HEK293 (cell line): ENCODE results near the gene ADAMTSL4.

Experiments used
- CTCF ChIA-PET: fragments of 350-600 bp; formaldehyde crosslinking; extraction: SDS; loops from one replicate; lab custom pipeline; 2021; ENCODE audit warnings: antibody characterized with exemption; lab: Yijun Ruan, JAX
- POLR2A ChIA-PET: fragments of 300-600 bp; formaldehyde crosslinking; extraction: SDS; loops from one replicate; lab custom pipeline; 2020; ENCODE audit warnings: antibody characterized with exemption, inconsistent platforms; lab: Yijun Ruan, JAX
- H3K27ac ChIP-seq: fragments of 200-500 bp; sonication (Bioruptor generic); 2 replicates; pipeline ENCODE4 v1.5.1; 2014; ENCODE audit warnings: low read depth, low read length, control low read depth, inconsistent platforms; ENCODE audit errors: extremely low read depth
- H3K36me3 ChIP-seq, 2 experiments: fragments of 200-500 bp in 1 of 2; sonication (Bioruptor generic) in 1 of 2; 1 replicate in 1 of 2; 2 replicates in 1 of 2; pipeline ENCODE4 v1.5.1; 2014 to 2017; ENCODE audit warnings: inconsistent platforms in 2 of 2, low read length in 2 of 2; ENCODE audit not compliant: control insufficient read depth in 2 of 2, insufficient read depth in 1 of 2
- H3K4me1 ChIP-seq: fragments of 200-500 bp; sonication (Bioruptor generic); 2 replicates; pipeline ENCODE4 v1.5.1; 2014; ENCODE audit warnings: mild to moderate bottlenecking, low read length, inconsistent platforms; ENCODE audit not compliant: control insufficient read depth, insufficient read depth
- H3K4me3 ChIP-seq: 2 replicates; pipeline ENCODE4 v1.5.1; 2011; ENCODE audit warnings: low read depth, mild to moderate bottlenecking, control low read depth, low read length, moderate library complexity
- H3K9me3 ChIP-seq: fragments of 200-500 bp; sonication (Bioruptor generic); 2 replicates; pipeline ENCODE4 v1.5.1; 2014; ENCODE audit warnings: low read depth, low read length, inconsistent platforms; ENCODE audit not compliant: control insufficient read depth, insufficient read depth
- EGR2 ChIP-seq: fragments of 450-650 bp; formaldehyde crosslinking; IDR thresholded peaks from 2 replicates; pipeline ENCODE4 v1.5.1; 2016; ENCODE audit warnings: low read depth, missing biosample characterization, missing genetic modification characterization
- GLI4 ChIP-seq: fragments of 450-650 bp; formaldehyde crosslinking; IDR thresholded peaks from 2 replicates; pipeline ENCODE4 v1.5.1; 2016; ENCODE audit warnings: missing biosample characterization, missing genetic modification characterization
- KLF10 ChIP-seq: fragments of 450-650 bp; IDR thresholded peaks from 2 replicates; pipeline ENCODE4 v1.5.1; 2018; ENCODE audit warnings: missing biosample characterization, mild to moderate bottlenecking, missing genetic modification characterization
- MEIS1 ChIP-seq: sonication (generic); formaldehyde crosslinking; IDR thresholded peaks from 2 replicates; pipeline ENCODE4 v1.8.1; 2022; ENCODE audit warnings: missing genetic modification reagents, mild to moderate bottlenecking, borderline replicate concordance
- OSR2 ChIP-seq: fragments of 450-650 bp; formaldehyde crosslinking; IDR thresholded peaks from 2 replicates; pipeline ENCODE4 v1.5.1; 2016; ENCODE audit warnings: missing biosample characterization, missing genetic modification characterization
- PRDM6 ChIP-seq: fragments of 450-650 bp; formaldehyde crosslinking; IDR thresholded peaks from 2 replicates; pipeline ENCODE4 v1.5.1; 2017; ENCODE audit warnings: missing biosample characterization, missing genetic modification characterization
- SCRT1 ChIP-seq: fragments of 450-650 bp; formaldehyde crosslinking; IDR thresholded peaks from 2 replicates; pipeline ENCODE4 v1.5.1; 2016; ENCODE audit warnings: missing biosample characterization, missing genetic modification characterization, borderline replicate concordance
- SP2 ChIP-seq: fragments of 450-650 bp; formaldehyde crosslinking; IDR thresholded peaks from 2 replicates; pipeline ENCODE4 v1.5.1; 2016; ENCODE audit warnings: missing biosample characterization, missing genetic modification characterization
- SP3 ChIP-seq: fragments of 450-650 bp; formaldehyde crosslinking; IDR thresholded peaks from 2 replicates; pipeline ENCODE4 v1.5.1; 2016; ENCODE audit warnings: missing biosample characterization, missing genetic modification characterization
- ZBTB7A ChIP-seq: fragments of 450-650 bp; formaldehyde crosslinking; IDR thresholded peaks from 2 replicates; pipeline ENCODE4 v1.5.1; 2016; ENCODE audit warnings: low read depth, missing biosample characterization, missing genetic modification characterization
- ZNF114 ChIP-seq: fragments of 450-650 bp; formaldehyde crosslinking; IDR thresholded peaks from 2 replicates; pipeline ENCODE4 v1.5.0; 2017; ENCODE audit warnings: missing biosample characterization, missing genetic modification characterization
- ZNF174 ChIP-seq: fragments of 450-650 bp; formaldehyde crosslinking; IDR thresholded peaks from 2 replicates; pipeline ENCODE4 v1.5.0; 2017; ENCODE audit warnings: missing biosample characterization, mild to moderate bottlenecking, missing genetic modification characterization
- ZNF175 ChIP-seq: fragments of 450-650 bp; formaldehyde crosslinking; IDR thresholded peaks from 2 replicates; pipeline ENCODE4 v1.5.1; 2016; ENCODE audit warnings: missing biosample characterization, missing genetic modification characterization
- ZNF184 ChIP-seq: fragments of 450-650 bp; IDR thresholded peaks from 2 replicates; pipeline ENCODE4 v1.5.1; 2018; ENCODE audit warnings: missing biosample characterization, mild to moderate bottlenecking, missing genetic modification characterization
- ZNF223 ChIP-seq: fragments of 450-650 bp; formaldehyde crosslinking; IDR thresholded peaks from 2 replicates; pipeline ENCODE4 v1.5.1; 2016; ENCODE audit warnings: missing biosample characterization, missing genetic modification characterization
- ZNF324 ChIP-seq: fragments of 450-650 bp; formaldehyde crosslinking; IDR thresholded peaks from 2 replicates; pipeline ENCODE4 v1.5.1; 2016; ENCODE audit warnings: missing biosample characterization, missing genetic modification characterization
- ZNF394 ChIP-seq: fragments of 450-650 bp; formaldehyde crosslinking; IDR thresholded peaks from 2 replicates; pipeline ENCODE4 v1.5.1; 2016; ENCODE audit warnings: missing biosample characterization, missing genetic modification characterization, mild to moderate bottlenecking, moderate library complexity, borderline replicate concordance
- ZNF426 ChIP-seq: fragments of 450-650 bp; formaldehyde crosslinking; IDR thresholded peaks from 2 replicates; pipeline ENCODE4 v1.5.1; 2017; ENCODE audit warnings: missing biosample characterization, missing genetic modification characterization, mild to moderate bottlenecking, inconsistent platforms, moderate library complexity
- ZNF473 ChIP-seq: fragments of 450-650 bp; formaldehyde crosslinking; IDR thresholded peaks from 2 replicates; pipeline ENCODE4 v1.5.1; 2017; ENCODE audit warnings: missing biosample characterization, missing genetic modification characterization
- ZNF501 ChIP-seq: fragments of 450-650 bp; formaldehyde crosslinking; IDR thresholded peaks from 2 replicates; pipeline ENCODE4 v1.5.1; 2016; ENCODE audit warnings: missing biosample characterization, missing genetic modification characterization
- ZNF585B ChIP-seq: fragments of 450-650 bp; formaldehyde crosslinking; IDR thresholded peaks from 2 replicates; pipeline ENCODE4 v1.5.1; 2016; ENCODE audit warnings: missing biosample characterization, missing genetic modification characterization
- ZNF629 ChIP-seq: fragments of 450-650 bp; formaldehyde crosslinking; IDR thresholded peaks from 2 replicates; pipeline ENCODE4 v1.5.1; 2017; ENCODE audit warnings: missing biosample characterization, missing genetic modification characterization
- ZNF664 ChIP-seq: fragments of 450-650 bp; formaldehyde crosslinking; IDR thresholded peaks from 2 replicates; pipeline ENCODE4 v1.5.1; 2016; ENCODE audit warnings: missing biosample characterization, missing genetic modification characterization
- ZNF670 ChIP-seq: fragments of 450-650 bp; formaldehyde crosslinking; IDR thresholded peaks from 2 replicates; pipeline ENCODE4 v1.5.1; 2016; ENCODE audit warnings: missing biosample characterization, missing genetic modification characterization, low read depth
- ZNF707 ChIP-seq: fragments of 450-650 bp; formaldehyde crosslinking; IDR thresholded peaks from 2 replicates; pipeline ENCODE4 v1.5.1; 2016; ENCODE audit warnings: missing biosample characterization, missing genetic modification characterization
- ZNF837 ChIP-seq: fragments of 450-650 bp; formaldehyde crosslinking; IDR thresholded peaks from 2 replicates; pipeline ENCODE4 v1.5.1; 2016; ENCODE audit warnings: missing biosample characterization, missing genetic modification characterization
- TF ChIP-seq, protein P1 (sequence below): fragments of 450-650 bp; formaldehyde crosslinking; IDR thresholded peaks from 2 replicates; pipeline ENCODE4 v1.5.1; 2016; ENCODE audit warnings: missing biosample characterization, missing genetic modification characterization

ADAMTSL4 gene

GRCh38 chr1:150577557-150578271 is 28.5 kb downstream of the ADAMTSL4 start:
- ChIA-PET CTCF (interaction anchor here (2.3 to 14.0 kb wide), 4 partner anchors 10 to 43 kb away, joined by 10 to 135 read pairs (median 18); no protein-coding TSS in a partner anchor), POLR2A (interaction anchor here (1.4 to 13.5 kb wide), 9 partner anchors 9 to 429 kb away, joined by 3 to 272 read pairs (median 10); partner anchors contain the start of genes ADAMTSL4, APH1A, ENSA and MINDY1)
- peaks cover 0 to 61% of the 10 kb centered on the region in 2 experiments for H3K36me3 ChIP-seq
- H3K4me3 ChIP-seq: peak overlapping the region; percentile 82
- TF ChIP-seq, protein P1, sequence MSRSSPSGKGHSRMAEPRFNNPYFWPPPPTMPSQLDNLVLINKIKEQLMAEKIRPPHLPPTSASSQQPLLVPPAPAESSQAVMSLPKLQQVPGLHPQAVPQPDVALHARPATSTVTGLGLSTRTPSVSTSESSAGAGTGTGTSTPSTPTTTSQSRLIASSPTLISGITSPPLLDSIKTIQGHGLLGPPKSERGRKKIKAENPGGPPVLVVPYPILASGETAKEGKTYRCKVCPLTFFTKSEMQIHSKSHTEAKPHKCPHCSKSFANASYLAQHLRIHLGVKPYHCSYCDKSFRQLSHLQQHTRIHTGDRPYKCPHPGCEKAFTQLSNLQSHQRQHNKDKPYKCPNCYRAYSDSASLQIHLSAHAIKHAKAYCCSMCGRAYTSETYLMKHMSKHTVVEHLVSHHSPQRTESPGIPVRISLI (tag by site-specific recombination): 0 out of 2 replicates have a peak, but pooled peaks have one; percentile 25
- TF ChIP-seq SP3 (tag by site-specific recombination): peak; percentile 16; the same call in 1 of the 2 replicates
- TF ChIP-seq MEIS1 (CRISPR knock-in tag): no peak
- peak; percentile 48; the same call in 1 of the 2 replicates for TF ChIP-seq PRDM6
- 0 out of 2 replicates have a peak, but pooled peaks have one; percentile 13 for TF ChIP-seq ZBTB7A (tag by site-specific recombination)
- no peak for TF ChIP-seq ZNF174
- TF ChIP-seq SP2 (tag by site-specific recombination): peak; percentile 29; the same call in 1 of the 2 replicates
- TF ChIP-seq, all 188 proteins: peak for 5
- no peaks in the 10 kb centered on the region for H3K9me3 ChIP-seq
- peak overlapping the region; percentile 95 for H3K27ac ChIP-seq
- no peaks in the 10 kb centered on the region for H3K4me1 ChIP-seq

- ChIA-PET CTCF (interaction anchor here (0.7 to 14.0 kb wide), 7 partner anchors 9 to 235 kb away, joined by 3 to 135 read pairs (median 5); no protein-coding TSS in a partner anchor), POLR2A (interaction anchor here (0.6 to 13.5 kb wide), 20 partner anchors 9 to 428 kb away, joined by 3 to 272 read pairs (median 10); partner anchors contain the start of genes ADAMTSL4, APH1A, ENSA and FALEC)
- H3K4me1 ChIP-seq: no peaks in the 10 kb centered on the region
- H3K27ac ChIP-seq: peak overlapping the region; percentile 95
- no peaks in the 10 kb centered on the region for H3K9me3 ChIP-seq
- peaks cover 0 to 54% of the 10 kb centered on the region in 2 experiments for H3K36me3 ChIP-seq
- peak overlapping the region; percentile 82 for H3K4me3 ChIP-seq
- TF ChIP-seq ZNF394 (tag by site-specific recombination) (peak; percentile 8; the same call in 1 of the 2 replicates), ZNF324 (tag by site-specific recombination) (peak; percentile 43; the same call in 1 of the 2 replicates), SCRT1 (no peak), ZNF707 (tag by site-specific recombination) (no peak), ZNF670 (tag by site-specific recombination) (no peak), ZNF184 (tag by site-specific recombination) (no peak), ZNF501 (tag by site-specific recombination) (0 out of 2 replicates have a peak, but pooled peaks have one; percentile 13), ZNF473 (no peak), GLI4 (tag by site-specific recombination) (no peak), ZNF664 (tag by site-specific recombination) (no peak), KLF10 (tag by site-specific recombination) (peak; percentile 38), ZNF426 (no peak), ZNF114 (tag by site-specific recombination) (no peak), EGR2 (tag by site-specific recombination) (peak; percentile 57), ZNF837 (no peak), ZNF223 (no peak), ZNF175 (no peak), PRDM6 (no peak), ZNF585B (no peak), OSR2 (tag by site-specific recombination) (peak; percentile 63), ZNF629 (tag by site-specific recombination) (peak; percentile 55; the same call in 1 of the 2 replicates)
These were observed 29.3 kb downstream of the ADAMTSL4 start for GRCh38 chr1:150578272-150579109.
